Measurements from ENCODE around the gene NUMBL. TPM values are rescaled to one million over a fixed set of nuclear protein-coding genes. Genes with fewer than 3 reads are reported as not detected.
"Not testable (repeated sequence)": the region's sequence is repeated elsewhere in the genome, so short reads cannot be mapped to it uniquely, and the experiment has no call there.

Gene NUMBL
- total RNA-seq = 7.1 and 10.1 TPM in 2 replicates

- intact Hi-C loops (cut with micrococcal nuclease) = loop anchor here (1.0 to 2.0 kb wide), 11 partner anchors 25 to 707 kb away; partner anchors contain the start of genes ACTMAP, BCKDHA, EXOSC5 and RAB4B
Observed at GRCh38 chr19:40690050-40690692, at the start of gene NUMBL. Gene NUMBL, minus strand, starts transcription at chr19:40690651. Its CDS starts 168 bp downstream, at chr19:40690483.

DNA sequence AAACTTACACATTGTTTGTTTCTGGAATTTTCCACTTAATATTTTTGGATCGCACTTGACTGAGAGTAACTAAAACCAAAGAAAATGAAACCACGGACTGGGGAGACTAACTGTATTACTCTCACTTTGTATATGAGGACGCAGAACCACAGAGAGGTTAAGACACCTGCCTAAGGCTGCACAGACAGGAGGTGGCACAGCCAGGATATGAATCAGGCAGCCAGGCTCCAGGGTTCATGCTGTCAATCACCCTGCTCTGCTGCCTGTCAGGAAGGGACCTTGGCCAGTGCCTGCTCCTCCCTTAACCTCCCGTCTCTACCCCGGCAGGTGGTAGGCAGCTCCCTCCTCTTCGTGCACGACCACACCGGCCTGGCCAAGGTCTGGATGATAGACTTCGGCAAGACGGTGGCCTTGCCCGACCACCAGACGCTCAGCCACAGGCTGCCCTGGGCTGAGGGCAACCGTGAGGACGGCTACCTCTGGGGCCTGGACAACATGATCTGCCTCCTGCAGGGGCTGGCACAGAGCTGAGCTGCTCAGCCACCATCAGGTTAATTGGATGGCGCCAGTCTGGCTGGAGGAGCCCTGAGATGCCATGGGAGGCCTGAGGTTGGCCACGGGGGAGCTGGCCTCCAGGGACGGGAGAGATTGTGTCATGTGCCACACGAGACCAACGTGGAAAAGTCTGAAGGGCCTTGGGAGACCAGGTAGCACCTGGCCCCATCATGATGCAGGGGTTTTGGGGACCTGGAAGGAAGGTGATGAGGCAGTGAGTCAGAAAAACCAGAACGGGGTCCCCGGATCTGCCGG lies 48.8 kb upstream of the NUMBL start:
- intact Hi-C loops (cut with micrococcal nuclease) = no loop called here

DNA sequence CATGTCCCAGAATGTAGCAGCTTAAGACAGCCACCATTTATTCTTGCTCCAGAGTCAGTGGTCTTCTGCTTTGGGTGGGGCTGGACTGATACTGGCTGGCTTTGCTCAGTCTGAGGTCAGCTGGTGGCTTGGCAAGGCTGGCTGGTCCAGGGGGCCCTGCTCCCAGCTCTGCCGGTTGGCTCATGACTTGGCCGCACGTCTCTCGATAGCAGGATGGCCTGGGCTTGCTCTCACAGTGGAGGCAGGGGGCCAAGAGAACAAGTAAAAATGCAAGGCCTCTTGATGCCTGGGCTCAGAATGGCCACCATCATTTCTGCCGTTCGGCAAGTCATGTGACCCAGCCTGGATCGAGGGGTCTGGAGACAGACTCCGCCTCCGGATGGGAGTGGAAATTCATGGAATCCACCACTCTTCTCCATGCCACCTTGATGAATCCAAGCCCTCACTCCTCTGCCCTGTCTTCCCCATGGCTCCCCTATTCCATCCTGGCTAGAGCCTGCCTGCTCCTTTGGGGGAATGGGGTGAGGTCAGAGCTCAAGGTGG lies 46.7 kb upstream of the NUMBL start:
- intact Hi-C loops (cut with micrococcal nuclease) = no loop called here

GRCh38 chr19:40736661-40737060 lies 46.2 kb upstream of the NUMBL start:
- intact Hi-C loops (cut with micrococcal nuclease) = no loop called here

GRCh38 chr19:40735013-40735771 lies 44.7 kb upstream of the NUMBL start:
- intact Hi-C loops (cut with micrococcal nuclease) = no loop called here

- intact Hi-C loops (cut with micrococcal nuclease) = no loop called here
Observed at GRCh38 chr19:40733149-40733548, 42.7 kb upstream of the NUMBL start.

DNA sequence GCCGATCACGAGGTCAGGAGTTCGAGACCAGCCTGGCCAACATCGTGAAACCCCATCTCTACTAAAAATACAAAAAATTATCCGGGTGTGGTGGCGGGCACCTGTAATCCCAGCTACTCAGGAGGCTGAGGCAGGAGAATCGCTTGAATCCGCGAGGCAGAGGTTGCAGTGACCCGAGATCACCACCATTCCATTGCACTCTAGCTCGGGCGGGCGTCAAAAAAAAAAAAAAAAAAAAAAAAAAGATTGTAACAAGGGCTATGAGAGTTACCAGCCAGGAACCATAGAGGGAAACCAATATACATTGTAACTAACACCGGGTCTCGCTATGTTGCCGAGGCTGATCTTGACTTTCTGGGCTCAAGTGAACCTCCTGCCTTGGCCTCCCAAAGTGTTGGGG lies 41.9 kb upstream of the NUMBL start:
- intact Hi-C loops (cut with micrococcal nuclease) = not testable (repeated sequence)

DNA sequence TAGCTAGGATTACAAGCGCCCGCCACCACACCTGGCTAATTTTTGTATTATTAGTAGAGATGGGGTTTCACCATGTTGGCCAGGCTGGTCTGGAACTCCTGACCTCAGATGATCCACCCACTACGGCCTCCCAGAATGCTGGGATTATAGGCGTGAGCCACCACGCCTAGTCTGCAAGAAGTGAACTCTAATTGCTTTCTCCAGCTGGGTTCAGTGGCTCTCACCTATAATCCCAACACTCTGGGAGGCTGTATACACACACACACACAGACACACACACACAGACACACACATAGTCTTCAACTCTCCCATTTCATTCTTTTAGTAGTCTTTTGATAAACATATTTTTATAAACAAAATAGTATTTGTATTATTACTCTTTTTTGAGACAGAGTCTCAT lies 39.6 kb upstream of the NUMBL start:
- intact Hi-C loops (cut with micrococcal nuclease) = not testable (repeated sequence)

GRCh38 chr19:40726279-40726678 lies 35.8 kb upstream of the NUMBL start:
- intact Hi-C loops (cut with micrococcal nuclease) = no loop called here

- intact Hi-C loops (cut with micrococcal nuclease) = no loop called here
Observed at GRCh38 chr19:40724855-40725254, 34.4 kb upstream of the NUMBL start.

- intact Hi-C loops (cut with micrococcal nuclease) = no loop called here
Observed at GRCh38 chr19:40724315-40724714, 33.9 kb upstream of the NUMBL start.

DNA sequence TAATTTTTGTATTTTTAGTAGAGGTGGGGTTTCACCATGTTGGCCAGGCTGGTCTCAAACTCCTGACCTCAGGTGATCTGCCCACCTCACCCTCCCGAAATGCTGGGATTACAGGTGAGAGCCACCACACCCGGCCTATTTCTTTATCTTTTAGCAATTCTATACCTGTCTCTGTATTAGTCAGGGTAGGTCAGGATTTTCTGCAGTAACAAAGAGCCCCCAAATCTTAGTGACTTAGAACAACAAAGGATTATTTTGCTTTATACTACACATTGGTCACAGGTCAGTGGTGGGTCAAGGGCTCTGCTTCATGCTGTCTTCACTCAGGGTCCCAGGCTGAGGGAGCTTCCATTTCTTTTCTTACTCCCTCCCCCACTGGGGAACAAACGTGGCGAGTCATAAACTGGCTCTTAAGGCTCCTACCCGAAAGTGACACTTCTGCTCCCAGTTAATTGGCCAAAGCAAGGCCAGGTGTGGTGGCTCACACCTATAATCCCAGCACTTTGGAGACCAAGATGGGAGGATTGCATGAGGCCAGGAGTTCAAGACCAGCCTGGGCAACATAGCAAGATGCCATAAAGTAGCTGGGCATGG lies 33.3 kb upstream of the NUMBL start:
- intact Hi-C loops (cut with micrococcal nuclease) = no loop called here

GRCh38 chr19:40721936-40722661 lies 31.6 kb upstream of the NUMBL start:
- intact Hi-C loops (cut with micrococcal nuclease) = no loop called here

DNA sequence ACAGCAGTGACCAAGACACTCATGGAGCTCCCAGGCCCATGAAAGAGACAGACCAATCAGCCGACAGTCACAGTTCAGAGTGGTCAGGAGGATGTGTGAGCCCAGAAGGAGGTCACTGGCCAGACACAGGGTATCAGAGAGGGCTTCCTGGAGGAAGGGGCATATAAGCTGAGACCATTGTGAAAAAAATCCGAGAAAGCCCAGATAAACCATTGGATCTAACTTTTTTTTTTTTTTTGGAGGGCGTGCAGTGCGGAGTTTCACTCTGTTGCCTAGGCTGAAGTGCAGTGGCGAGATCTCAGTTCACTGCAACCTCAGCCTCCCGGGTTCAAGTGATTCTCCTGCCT lies 30.7 kb upstream of the NUMBL start:
- intact Hi-C loops (cut with micrococcal nuclease) = no loop called here

GRCh38 chr19:40719414-40719894 lies 29.0 kb upstream of the NUMBL start:
- intact Hi-C loops (cut with micrococcal nuclease) = loop anchor here (5.0 to 10.0 kb wide), 3 partner anchors 275 to 828 kb away; partner anchors contain the start of genes B9D2 and SERTAD3

DNA sequence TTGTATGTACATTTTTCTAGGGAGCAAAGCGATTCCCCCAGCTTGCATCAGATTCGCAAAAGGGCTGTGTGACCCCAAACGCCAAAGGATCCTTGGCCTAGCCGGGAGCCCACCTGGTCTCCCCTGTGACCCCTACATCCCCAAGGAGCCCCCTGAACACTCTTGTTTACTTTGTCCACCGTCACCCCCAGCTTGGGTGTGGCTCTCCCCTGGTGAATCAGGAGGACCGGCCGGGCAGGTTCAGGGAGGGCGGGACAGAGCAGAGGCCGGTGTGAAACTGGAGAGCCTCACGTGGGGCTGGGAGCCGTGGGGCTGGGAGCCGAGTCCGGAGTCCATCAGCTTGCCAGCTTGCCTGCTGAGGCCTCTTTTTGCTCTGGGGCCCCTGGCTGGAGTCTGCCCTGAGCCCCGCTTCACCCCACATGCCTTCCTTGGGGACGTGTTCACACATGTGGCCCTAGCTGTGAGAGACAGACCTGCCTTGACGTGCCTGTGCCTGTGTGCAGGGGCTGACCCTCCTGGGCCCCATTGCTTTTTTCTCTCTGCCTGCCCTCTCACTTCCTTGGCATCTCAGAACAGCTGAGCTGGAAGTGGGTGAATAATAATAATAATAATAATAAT lies 28.4 kb upstream of the NUMBL start:
- intact Hi-C loops (cut with micrococcal nuclease) = loop anchor here (5.0 to 10.0 kb wide), 3 partner anchors 274 to 828 kb away; partner anchors contain the start of genes B9D2 and SERTAD3

DNA sequence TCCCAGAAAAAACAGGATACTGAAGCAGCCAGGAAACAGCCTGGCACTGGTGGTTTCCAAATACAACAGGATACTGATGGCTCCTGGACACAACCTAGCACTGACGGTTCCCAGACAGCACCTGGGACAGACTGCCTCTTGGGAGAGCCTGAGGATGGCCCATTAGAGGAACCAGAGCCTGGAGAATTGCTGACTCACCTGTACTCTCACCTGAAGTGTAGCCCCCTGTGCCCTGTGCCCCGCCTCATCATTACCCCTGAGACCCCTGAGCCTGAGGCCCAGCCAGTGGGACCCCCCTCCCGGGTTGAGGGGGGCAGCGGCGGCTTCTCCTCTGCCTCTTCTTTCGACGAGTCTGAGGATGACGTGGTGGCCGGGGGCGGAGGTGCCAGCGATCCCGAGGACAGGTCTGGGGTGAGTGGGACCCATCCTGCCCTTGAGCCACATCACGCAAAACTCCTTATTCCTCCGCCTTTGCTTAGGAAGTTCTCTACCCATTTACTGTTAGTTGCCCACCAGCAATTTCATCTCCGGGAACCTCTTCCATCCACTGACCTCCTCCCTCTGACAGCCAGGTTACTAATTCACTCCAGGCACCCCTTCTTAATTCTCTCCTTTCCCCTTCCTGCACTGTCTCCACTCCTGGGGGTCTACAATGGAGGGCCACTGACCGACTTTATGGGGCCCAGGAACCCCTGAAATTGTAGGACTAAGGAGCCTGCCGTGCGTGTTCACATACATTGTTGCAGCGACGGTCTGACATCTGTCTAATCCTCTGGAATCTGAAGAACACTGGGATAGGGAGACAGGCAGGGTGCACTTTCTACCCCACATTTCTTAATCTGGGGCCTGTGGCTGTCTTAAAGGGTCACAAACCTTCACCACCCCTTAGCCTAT lies 27.7 kb upstream of the NUMBL start:
- intact Hi-C loops (cut with micrococcal nuclease) = loop anchor here (1.0 to 10.0 kb wide), 5 partner anchors 87 to 829 kb away; partner anchors contain the start of genes B9D2 and SERTAD3

GRCh38 chr19:40717325-40717879 lies 27.0 kb upstream of the NUMBL start:
- intact Hi-C loops (cut with micrococcal nuclease) = loop anchor here (1.0 to 10.0 kb wide), 5 partner anchors 88 to 830 kb away; partner anchors contain the start of genes B9D2 and SERTAD3

All from T-helper 1 cell treated with Interleukin-12 subunit alpha and Interleukin-12 subunit beta and Interleukin-4 antibody, amounts not matched to agents 30 ng/mL and 1 ng/mL, for 36 hours (primary cell).